ENCODE results near the gene TOM1L2. TPM values are rescaled to one million over a fixed set of nuclear protein-coding genes. Genes with fewer than 3 reads are reported as not detected.
A peak's percentile ranks its signal among the peaks of the same experiment; 100 is the strongest.
"Not testable (repeated sequence)": the region's sequence is repeated elsewhere in the genome, so short reads cannot be mapped to it uniquely, and the experiment has no call there.

Gene TOM1L2
- total and polyA plus RNA-seq, 4 experiments from 2014 or later: 1.6 to 63.1 (median 35.7) TPM

DNA sequence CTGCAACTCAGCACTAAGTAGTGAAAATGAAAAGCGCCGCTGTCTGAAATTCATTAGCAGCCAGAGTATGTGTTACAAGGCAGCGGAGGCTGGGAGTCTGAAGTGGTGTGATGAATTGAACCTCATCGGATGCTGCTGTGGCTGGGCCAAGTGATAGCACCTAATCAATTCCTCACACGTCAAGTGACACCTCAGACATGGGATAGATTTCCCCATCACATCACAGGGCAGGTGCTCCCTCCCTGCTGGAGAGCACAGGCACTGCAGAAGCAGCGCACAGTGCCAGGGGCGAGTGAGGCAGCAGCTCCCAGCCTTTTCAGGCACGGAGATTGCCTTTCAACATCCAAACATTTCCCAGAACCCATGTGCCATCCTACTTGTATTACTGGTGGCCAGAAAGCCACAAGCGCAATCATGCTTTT lies 32.7 kb upstream of the TOM1L2 start:
- Histone ChIP-seq H3K4me3 (ENCODE audit: low read length in 2 of 2) (no peak overlapping the region), H3K27ac (ENCODE audit: low read depth, low read length) (no peak overlapping the region), H3K27me3 (ENCODE audit: insufficient read depth, low read length) (no peaks in the 10 kb centered on the region), H3K4me1 (ENCODE audit: insufficient read depth, low read length) (no peaks in the 10 kb centered on the region), H3K9me3 (ENCODE audit: control insufficient read depth in 1 of 2, low read length in 2 of 2) (no peaks in the 10 kb centered on the region), H3K36me3 (ENCODE audit: insufficient read depth, low read length) (no peaks in the 10 kb centered on the region)
- no peak for DNase-seq
- Mint-ChIP-seq H3K9me3 (no peaks in the 10 kb centered on the region), H3K4me1 (peaks cover 0 to 2% (median 0%) of the 10 kb centered on the region in 4 donors), H3K27ac (no peak overlapping the region), H3K36me3 (peaks cover 15 to 30% of the 10 kb centered on the region in 2 donors), H3K27me3 (no peaks in the 10 kb centered on the region), H3K4me3 (no peak overlapping the region)
- intact Hi-C loops (cut with micrococcal nuclease): no loop called here
- ChIA-PET CTCF (ENCODE audit: partially characterized antibody) (no interaction called here), POLR2A (ENCODE audit: partially characterized antibody) (no interaction called here)

DNA sequence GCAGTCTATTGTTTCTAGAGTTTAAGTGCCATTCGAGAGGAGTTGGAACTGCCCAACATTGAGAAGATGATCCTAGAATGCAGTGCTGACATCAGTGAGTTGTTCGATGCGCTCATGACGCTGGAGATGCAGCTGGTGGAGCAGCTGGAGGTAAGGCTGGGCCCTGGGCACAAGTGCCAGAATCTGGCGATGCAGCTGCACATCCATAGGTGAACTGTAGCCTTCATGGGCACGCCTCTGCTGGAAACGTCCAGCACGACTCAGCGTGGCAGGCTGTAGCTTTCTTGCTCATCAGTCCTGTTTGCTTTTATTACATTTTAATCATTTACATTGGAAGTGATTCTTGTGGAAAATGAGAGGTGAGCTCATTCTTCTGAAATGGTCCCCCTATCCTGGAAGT lies 32.1 kb upstream of the TOM1L2 start:
- ChIA-PET CTCF (ENCODE audit: partially characterized antibody) (interaction anchor here (0.6 to 0.7 kb wide), 2 partner anchors 25 to 114 kb away, joined by 3 to 6 read pairs; no protein-coding TSS in a partner anchor), POLR2A (ENCODE audit: partially characterized antibody) (no interaction called here)
- Mint-ChIP-seq H3K27me3 (no peaks in the 10 kb centered on the region), H3K4me1 (peaks cover 0 to 2% (median 0%) of the 10 kb centered on the region in 4 donors), H3K27ac (no peak overlapping the region), H3K4me3 (no peak overlapping the region), H3K9me3 (no peaks in the 10 kb centered on the region), H3K36me3 (peaks cover 11 to 26% of the 10 kb centered on the region in 2 donors)
- H3K4me3 ChIP-seq (ENCODE audit: low read length in 2 of 2): no peak overlapping the region
- no peak overlapping the region for H3K27ac ChIP-seq (ENCODE audit: low read depth, low read length)
- no peaks in the 10 kb centered on the region for H3K36me3 ChIP-seq (ENCODE audit: insufficient read depth, low read length)
- intact Hi-C loops (cut with micrococcal nuclease): no loop called here
- H3K27me3 ChIP-seq (ENCODE audit: insufficient read depth, low read length): no peaks in the 10 kb centered on the region
- no peaks in the 10 kb centered on the region for H3K4me1 ChIP-seq (ENCODE audit: insufficient read depth, low read length)
- H3K9me3 ChIP-seq (ENCODE audit: control insufficient read depth in 1 of 2, low read length in 2 of 2): no peaks in the 10 kb centered on the region
- no peak for DNase-seq

- no peaks in the 10 kb centered on the region for H3K36me3 ChIP-seq (ENCODE audit: insufficient read depth, low read length)
- Mint-ChIP-seq H3K36me3 (peaks cover 4 to 13% of the 10 kb centered on the region in 2 donors), H3K9me3 (no peaks in the 10 kb centered on the region), H3K4me3 (no peak overlapping the region), H3K27ac (no peak overlapping the region), H3K4me1 (peaks cover 0 to 2% (median 0%) of the 10 kb centered on the region in 4 donors), H3K27me3 (no peaks in the 10 kb centered on the region)
- DNase-seq: no peak
- H3K27ac ChIP-seq (ENCODE audit: low read depth, low read length): no peak overlapping the region
- intact Hi-C loops (cut with micrococcal nuclease): no loop called here
- H3K4me3 ChIP-seq (ENCODE audit: low read length in 2 of 2): no peak overlapping the region
- H3K27me3 ChIP-seq (ENCODE audit: insufficient read depth, low read length): no peaks in the 10 kb centered on the region
- H3K4me1 ChIP-seq (ENCODE audit: insufficient read depth, low read length): no peaks in the 10 kb centered on the region
- H3K9me3 ChIP-seq (ENCODE audit: control insufficient read depth in 1 of 2, low read length in 2 of 2): no peaks in the 10 kb centered on the region
- POLR2A ChIA-PET (ENCODE audit: partially characterized antibody): interaction anchor here (1.4 kb wide), 1 partner anchor 30 kb away, joined by 3 read pairs; the partner anchor contains the start of genes DRC3 and TOM1L2
- CTCF ChIA-PET (ENCODE audit: partially characterized antibody): interaction anchor here (1.1 kb wide), 1 partner anchor 11 kb away, joined by 3 read pairs; no protein-coding TSS in a partner anchor
These were observed 30.0 kb upstream of the TOM1L2 start for GRCh38 chr17:18002171-18002570.

DNA sequence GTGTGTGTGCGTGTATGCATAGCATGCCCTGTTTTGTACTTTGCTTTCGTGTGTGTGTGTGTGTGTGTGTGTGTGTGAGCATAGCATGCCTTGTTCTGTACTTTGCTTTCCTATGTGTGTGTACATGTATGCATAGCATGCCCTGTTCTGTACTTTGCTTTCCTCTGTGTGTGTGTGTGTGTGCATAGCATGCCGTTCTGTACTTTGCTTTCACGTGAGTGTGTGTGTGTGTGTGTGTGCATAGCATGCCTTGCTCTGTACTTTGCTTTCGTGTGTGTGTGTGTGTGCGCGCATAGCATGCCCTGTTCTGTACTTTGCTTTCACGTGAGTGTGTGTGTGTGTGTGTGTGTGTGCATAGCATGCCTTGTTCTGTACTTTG lies 27.8 kb upstream of the TOM1L2 start:
- Histone ChIP-seq H3K27me3 (ENCODE audit: insufficient read depth, low read length) (no peaks in the 10 kb centered on the region), H3K4me3 (ENCODE audit: low read length in 2 of 2) (no peak overlapping the region), H3K9me3 (ENCODE audit: control insufficient read depth in 1 of 2, low read length in 2 of 2) (no peaks in the 10 kb centered on the region), H3K4me1 (ENCODE audit: insufficient read depth, low read length) (no peaks in the 10 kb centered on the region), H3K36me3 (ENCODE audit: insufficient read depth, low read length) (no peaks in the 10 kb centered on the region), H3K27ac (ENCODE audit: low read depth, low read length) (no peak overlapping the region)
- ChIA-PET CTCF (ENCODE audit: partially characterized antibody) (no interaction called here), POLR2A (ENCODE audit: partially characterized antibody) (no interaction called here)
- H3K9me3 Mint-ChIP-seq: no peaks in the 10 kb centered on the region
- DNase-seq: no peak
- no peaks in the 10 kb centered on the region for H3K4me1 Mint-ChIP-seq
- H3K27me3 Mint-ChIP-seq: no peaks in the 10 kb centered on the region
- intact Hi-C loops (cut with micrococcal nuclease): no loop called here
- H3K36me3 Mint-ChIP-seq: no peaks in the 10 kb centered on the region
- no peak overlapping the region for H3K4me3 Mint-ChIP-seq
- peak overlapping the region in 2 of 7 donors; percentile 16 to 65 for H3K27ac Mint-ChIP-seq

- DNase-seq: no peak
- Histone ChIP-seq H3K4me1 (ENCODE audit: insufficient read depth, low read length) (no peaks in the 10 kb centered on the region), H3K4me3 (ENCODE audit: low read length in 2 of 2) (no peak overlapping the region), H3K27ac (ENCODE audit: low read depth, low read length) (no peak overlapping the region), H3K9me3 (ENCODE audit: control insufficient read depth in 1 of 2, low read length in 2 of 2) (no peaks in the 10 kb centered on the region), H3K36me3 (ENCODE audit: insufficient read depth, low read length) (no peaks in the 10 kb centered on the region), H3K27me3 (ENCODE audit: insufficient read depth, low read length) (no peaks in the 10 kb centered on the region)
- Mint-ChIP-seq H3K36me3 (no peaks in the 10 kb centered on the region), H3K27me3 (no peaks in the 10 kb centered on the region), H3K9me3 (no peaks in the 10 kb centered on the region), H3K4me3 (no peak overlapping the region), H3K4me1 (no peaks in the 10 kb centered on the region), H3K27ac (peak overlapping the region in 1 of 7 donors; percentile 65)
- CTCF ChIA-PET (ENCODE audit: partially characterized antibody): no interaction called here
- POLR2A ChIA-PET (ENCODE audit: partially characterized antibody): no interaction called here
- intact Hi-C loops (cut with micrococcal nuclease): no loop called here
These were observed 27.3 kb upstream of the TOM1L2 start for GRCh38 chr17:17999364-18000029.

DNA sequence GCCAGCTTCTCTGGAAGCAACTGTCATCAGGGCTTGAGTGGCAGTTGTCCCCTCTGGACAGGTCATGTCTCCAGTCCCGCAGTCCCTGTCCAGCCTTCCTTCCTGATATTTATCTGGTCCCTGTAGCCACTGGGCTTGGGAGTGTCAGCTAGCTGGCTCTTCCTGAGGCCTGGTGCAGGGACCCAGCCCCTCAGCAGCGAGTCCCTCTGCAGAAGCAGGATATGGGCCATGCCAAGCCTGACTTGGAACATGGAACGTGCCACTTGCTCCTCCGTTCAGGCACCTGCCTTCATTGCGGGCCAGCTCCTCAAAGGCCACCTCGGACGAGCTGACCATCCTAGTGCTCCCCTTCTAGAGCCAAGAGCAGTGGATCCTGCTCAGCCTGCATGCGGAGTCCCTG lies 26.7 kb upstream of the TOM1L2 start:
- Mint-ChIP-seq H3K27ac (peak overlapping the region in 1 of 7 donors; percentile 42), H3K9me3 (no peaks in the 10 kb centered on the region), H3K4me1 (no peaks in the 10 kb centered on the region), H3K4me3 (no peak overlapping the region), H3K36me3 (no peaks in the 10 kb centered on the region), H3K27me3 (no peaks in the 10 kb centered on the region)
- H3K4me3 ChIP-seq (ENCODE audit: low read length in 2 of 2): no peak overlapping the region
- no peaks in the 10 kb centered on the region for H3K27me3 ChIP-seq (ENCODE audit: insufficient read depth, low read length)
- H3K9me3 ChIP-seq (ENCODE audit: control insufficient read depth in 1 of 2, low read length in 2 of 2): no peaks in the 10 kb centered on the region
- no peak overlapping the region for H3K27ac ChIP-seq (ENCODE audit: low read depth, low read length)
- no peaks in the 10 kb centered on the region for H3K36me3 ChIP-seq (ENCODE audit: insufficient read depth, low read length)
- H3K4me1 ChIP-seq (ENCODE audit: insufficient read depth, low read length): no peaks in the 10 kb centered on the region
- POLR2A ChIA-PET (ENCODE audit: partially characterized antibody): no interaction called here
- CTCF ChIA-PET (ENCODE audit: partially characterized antibody): interaction anchor here (0.7 kb wide), 1 partner anchor 80 kb away, joined by 3 read pairs; no protein-coding TSS in a partner anchor
- intact Hi-C loops (cut with micrococcal nuclease): no loop called here
- DNase-seq: no peak

- H3K36me3 ChIP-seq (ENCODE audit: insufficient read depth, low read length); H3K4me3 ChIP-seq (ENCODE audit: low read length in 2 of 2); H3K9me3 Mint-ChIP-seq; H3K27me3 Mint-ChIP-seq; H3K36me3 Mint-ChIP-seq; H3K4me3 Mint-ChIP-seq; POLR2A ChIA-PET (ENCODE audit: partially characterized antibody); H3K4me1 Mint-ChIP-seq; intact Hi-C loops (cut with micrococcal nuclease); H3K27ac ChIP-seq (ENCODE audit: low read depth, low read length); H3K4me1 ChIP-seq (ENCODE audit: insufficient read depth, low read length); H3K27ac Mint-ChIP-seq; H3K9me3 ChIP-seq (ENCODE audit: control insufficient read depth in 1 of 2, low read length in 2 of 2); DNase-seq; H3K27me3 ChIP-seq (ENCODE audit: insufficient read depth, low read length): not testable (repeated sequence)
- CTCF ChIA-PET (ENCODE audit: partially characterized antibody): interaction anchor here (0.9 kb wide), 1 partner anchor 184 kb away, joined by 3 read pairs; no protein-coding TSS in a partner anchor
These were observed 23.7 kb upstream of the TOM1L2 start for GRCh38 chr17:17995887-17996286.

Measured in CD4-positive, alpha-beta memory T cell (primary cell).